RWPE1 (cell line): ENCODE results near the gene ETNK2.

ENCODE experiments used
- CTCF ChIA-PET: fragments of 350-600 bp; sonication (Branson Sonifier 250); formaldehyde crosslinking; extraction: SDS; loops from one replicate; lab custom pipeline; 2021; lab: Yijun Ruan, JAX
- POLR2A ChIA-PET: fragments of 400-600 bp; formaldehyde crosslinking; extraction: SDS; loops from one replicate; lab custom pipeline; 2020; ENCODE audit warnings: antibody characterized with exemption; ENCODE audit not compliant: low non-redundant PET; lab: Yijun Ruan, JAX
- DNase-seq: peaks from one replicate; pipeline ENCODE4 v3.0.0; 2012; ENCODE audit warnings: low spot score
- H3K27ac ChIP-seq: fragments of 450-650 bp; 2 replicates; pipeline ENCODE4 v1.5.1; 2017
- CTCF ChIP-seq: fragments of 450-650 bp; conservative IDR thresholded peaks from 2 replicates; pipeline ENCODE4 v1.5.1; 2017; ENCODE audit warnings: low read depth, mild to moderate bottlenecking

The ETNK2 gene

GRCh38 chr1:204084247-204084772 lies 67.5 kb downstream of the ETNK2 start:
- DNase-seq: no peak
- H3K27ac ChIP-seq: peak overlapping the region; percentile 64
- ChIA-PET POLR2A (no interaction called here), CTCF (interaction anchor here (1.3 kb wide), 1 partner anchor 213 kb away, joined by 4 read pairs; no protein-coding TSS in a partner anchor)
- no peak for TF ChIP-seq CTCF

- CTCF ChIA-PET: interaction anchor here (1.3 kb wide), 1 partner anchor 212 kb away, joined by 4 read pairs; no protein-coding TSS in a partner anchor
- H3K27ac ChIP-seq: peak overlapping the region; percentile 64
- DNase-seq: no peak
- POLR2A ChIA-PET: no interaction called here
- TF ChIP-seq CTCF: no peak
These were observed 68.4 kb downstream of the ETNK2 start for GRCh38 chr1:204083491-204083890.

GRCh38 chr1:204081791-204082513 lies 69.9 kb downstream of the ETNK2 start:
- no peak for TF ChIP-seq CTCF
- peak overlapping the region; percentile 91 for H3K27ac ChIP-seq
- DNase-seq: no peak
- POLR2A ChIA-PET: no interaction called here
- CTCF ChIA-PET: no interaction called here

GRCh38 chr1:204081164-204081790 lies 70.6 kb downstream of the ETNK2 start:
- ChIA-PET POLR2A (no interaction called here), CTCF (interaction anchor here (2.4 kb wide), 1 partner anchor 211 kb away, joined by 16 read pairs; no protein-coding TSS in a partner anchor)
- no peak for DNase-seq
- H3K27ac ChIP-seq: peak overlapping the region; percentile 91
- no peak for TF ChIP-seq CTCF
